Stimulated activated CD4-positive, alpha-beta T cell treated with anti-CD3 and anti-CD28 coated beads, TNF-alpha, amount 100 ng/mL, for 4 hours (primary cell): ENCODE data around the gene TRIM65.
"Not testable (repeated sequence)": the region's sequence is repeated elsewhere in the genome, so short reads cannot be mapped to it uniquely, and the experiment has no call there.

Experiments
- DNase-seq, 3 experiments: peaks; one replicate each; pipeline ENCODE4 v3.0.0-alpha.2; 2020; ENCODE audit warnings: low read depth in 3 of 3

TRIM65 gene

DNA sequence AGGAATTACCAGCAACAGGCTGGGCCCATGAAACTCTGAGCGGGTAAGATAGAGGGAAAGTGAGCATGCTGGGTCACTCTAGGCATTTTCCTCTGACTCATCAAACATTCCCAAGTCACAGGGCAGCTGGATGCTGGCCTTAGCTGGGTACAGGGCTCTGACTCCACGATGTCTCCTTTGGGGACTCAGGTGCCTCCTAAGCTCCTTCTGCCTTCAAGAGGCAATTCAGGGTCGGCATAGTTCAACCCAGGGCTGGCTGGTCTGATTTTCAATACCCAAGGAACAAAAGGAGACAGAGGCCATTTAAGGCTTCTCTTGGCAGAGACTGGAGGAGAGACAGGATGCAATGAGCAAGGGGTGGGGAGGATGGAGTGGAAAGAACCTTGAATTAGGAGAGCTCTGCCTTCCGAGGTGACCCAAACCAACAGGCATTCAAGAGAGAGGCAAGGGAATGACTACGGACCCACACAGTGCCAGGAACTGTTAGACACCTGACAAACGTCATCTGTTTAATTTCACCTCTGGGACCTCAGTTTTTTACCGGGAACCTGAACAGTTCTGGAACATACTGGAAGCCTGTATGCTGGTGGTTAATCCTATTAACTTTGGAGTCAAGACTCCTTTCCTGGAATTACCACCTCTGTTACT lies 42.5 kb downstream of the TRIM65 start:
- DNase-seq: no peak

DNA sequence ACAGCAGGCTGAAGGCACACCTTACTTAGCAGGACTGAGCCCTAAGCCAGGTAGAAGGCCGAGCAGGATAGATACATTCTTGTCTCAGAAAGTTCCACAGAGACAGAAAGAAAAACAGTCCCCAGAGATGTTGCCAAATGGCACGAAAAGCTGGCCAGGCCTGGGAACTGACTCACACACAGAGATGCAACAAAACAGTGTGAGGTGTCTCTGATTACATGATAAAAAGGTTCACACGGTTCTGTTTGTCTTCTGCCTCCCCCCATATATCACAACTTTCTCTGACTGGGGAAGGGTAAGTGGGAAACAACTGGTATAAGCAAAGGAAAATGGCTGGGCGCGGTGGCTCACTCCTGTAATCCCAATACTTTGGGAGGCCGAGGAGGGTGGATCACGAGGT lies 43.3 kb downstream of the TRIM65 start:
- DNase-seq: no peak

DNA sequence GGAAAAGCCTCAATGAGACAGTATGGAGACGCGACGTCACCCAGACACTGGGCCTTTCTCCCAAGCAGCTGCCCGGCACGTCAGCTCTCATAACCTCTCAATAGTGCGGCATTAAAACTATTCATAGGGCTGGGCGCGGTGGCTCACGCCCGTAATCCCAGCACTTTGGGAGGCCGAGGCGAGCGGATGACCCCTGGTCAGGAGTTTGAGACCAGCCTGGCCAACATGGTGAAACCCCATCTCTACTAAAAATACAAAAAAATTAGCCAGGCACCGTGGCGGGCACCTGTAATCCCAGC lies 45.1 kb downstream of the TRIM65 start:
- DNase-seq: not testable (repeated sequence)

DNA sequence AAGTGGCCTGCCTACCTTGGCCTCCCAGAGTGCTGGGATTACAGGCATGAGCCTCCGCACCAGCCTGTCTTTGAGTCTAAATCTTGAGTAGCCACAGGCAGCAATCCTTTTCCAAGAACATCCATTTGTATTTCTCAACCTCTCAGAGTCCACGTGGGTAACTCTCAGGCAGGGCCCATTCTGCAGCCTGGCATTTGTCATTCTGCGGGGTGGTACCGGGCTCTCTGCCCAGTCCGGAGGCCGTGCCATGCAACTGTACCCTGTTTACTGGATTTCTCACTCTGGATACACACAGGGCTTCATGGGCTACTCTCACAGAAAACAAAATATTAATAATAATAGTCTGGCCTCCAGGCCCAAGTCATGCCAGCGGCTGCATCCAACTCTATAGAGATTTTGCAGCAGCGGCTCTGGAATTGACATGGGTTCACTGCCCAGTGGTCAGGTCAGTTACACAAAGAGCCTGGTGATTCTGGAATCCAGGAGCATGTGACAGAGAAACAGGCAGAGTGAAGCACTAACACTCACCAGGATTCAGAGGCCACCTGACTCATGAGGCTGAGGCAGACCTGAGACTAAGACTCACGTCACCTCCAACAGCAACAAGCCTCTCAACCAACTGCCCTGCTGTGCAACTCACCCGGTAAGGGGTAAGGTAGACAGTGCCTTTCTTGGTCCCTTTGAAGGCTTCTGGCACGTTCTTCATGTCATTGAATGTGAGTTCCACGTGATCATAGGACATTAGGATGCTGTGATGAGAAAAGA lies 45.6 kb downstream of the TRIM65 start:
- no peak for DNase-seq

GRCh38 chr17:75849724-75850123 lies 47.0 kb downstream of the TRIM65 start:
- no peak for DNase-seq

- no peak for DNase-seq
Observed at GRCh38 chr17:75849279-75849646, 47.5 kb downstream of the TRIM65 start.

DNA sequence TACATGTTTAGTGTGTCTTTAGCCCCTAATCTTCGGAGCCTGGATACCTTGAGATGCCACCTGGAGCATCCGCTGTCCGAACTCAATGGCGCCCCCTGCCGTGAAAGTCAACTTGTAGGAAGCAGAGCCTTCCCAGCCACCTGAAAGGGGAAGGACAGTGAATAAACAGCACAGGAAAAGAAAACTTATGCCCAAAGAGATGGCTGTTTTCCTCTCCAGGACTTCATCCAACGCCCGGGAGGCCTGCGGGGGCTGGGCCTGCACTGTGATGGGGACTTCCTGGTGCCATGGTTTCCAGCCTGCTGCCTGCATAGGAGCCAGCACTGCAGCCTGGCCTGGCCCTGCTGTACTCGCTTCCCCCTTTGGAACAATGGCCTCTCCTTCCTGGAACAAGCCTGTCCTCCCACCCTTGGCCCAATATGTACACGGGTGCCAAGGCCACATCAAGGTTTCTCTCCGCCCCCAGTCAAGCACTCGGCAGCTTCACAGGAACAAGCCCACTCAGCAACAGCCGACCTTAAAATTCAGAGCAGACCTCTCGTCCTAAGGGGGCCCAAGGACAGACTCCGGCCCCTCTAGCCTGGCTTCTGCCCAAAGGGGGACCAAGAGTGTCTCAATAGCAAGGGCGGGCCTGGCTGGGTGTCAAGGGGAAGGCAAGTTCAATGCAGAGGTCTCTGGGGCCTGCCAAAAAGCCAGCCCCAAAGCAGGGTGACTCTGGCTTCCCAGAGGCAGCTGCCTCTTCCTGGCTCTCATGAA lies 48.0 kb downstream of the TRIM65 start:
- peak; percentile 57 to 85 (median 74) for DNase-seq

- DNase-seq: no peak
Observed at GRCh38 chr17:75847614-75848522, 48.9 kb downstream of the TRIM65 start.

DNA sequence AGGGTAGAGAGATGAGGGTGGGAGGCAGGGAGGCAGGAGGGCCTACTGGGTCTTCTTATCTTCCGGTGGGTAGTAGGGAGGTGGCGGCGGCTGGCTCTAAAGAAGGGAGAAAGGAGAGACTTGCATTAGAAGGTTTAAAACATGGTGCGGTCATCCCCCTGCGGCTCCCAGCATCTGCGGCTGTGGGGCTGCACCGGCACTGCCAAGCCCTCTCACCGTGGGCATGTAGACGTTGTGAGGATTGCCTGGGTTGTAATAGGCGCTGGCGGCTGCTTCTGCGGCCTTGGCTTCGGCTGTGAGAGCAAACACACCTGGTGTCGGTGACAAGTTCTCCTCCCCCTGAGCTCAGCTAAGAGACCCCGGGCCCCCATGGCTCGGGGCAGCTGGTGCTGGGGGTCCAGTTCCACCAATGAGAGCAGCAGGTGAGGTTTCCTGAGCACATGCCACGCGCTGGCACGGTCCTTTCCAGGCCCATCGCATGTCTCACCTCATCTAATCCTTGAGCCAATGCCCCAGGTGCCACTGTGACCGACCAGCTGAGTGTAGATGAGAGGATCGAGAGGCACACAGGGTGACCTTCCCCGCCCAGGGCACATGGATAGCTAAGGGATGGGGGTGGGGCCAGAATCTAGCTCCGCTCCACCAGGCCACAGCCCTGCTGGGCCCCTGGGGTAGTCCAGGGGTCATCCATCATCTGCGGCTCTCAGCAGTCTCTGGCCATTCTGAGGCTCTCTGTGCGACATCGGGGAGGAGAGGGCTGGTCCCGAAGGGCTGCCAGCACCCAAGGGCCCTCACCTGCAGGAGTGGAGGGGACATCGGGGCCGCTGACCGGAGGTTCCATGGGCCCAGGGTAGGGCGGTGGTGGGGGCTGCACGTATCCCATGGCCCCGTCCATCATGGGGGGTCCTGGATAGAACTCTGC lies 49.8 kb downstream of the TRIM65 start:
- no peak for DNase-seq

DNA sequence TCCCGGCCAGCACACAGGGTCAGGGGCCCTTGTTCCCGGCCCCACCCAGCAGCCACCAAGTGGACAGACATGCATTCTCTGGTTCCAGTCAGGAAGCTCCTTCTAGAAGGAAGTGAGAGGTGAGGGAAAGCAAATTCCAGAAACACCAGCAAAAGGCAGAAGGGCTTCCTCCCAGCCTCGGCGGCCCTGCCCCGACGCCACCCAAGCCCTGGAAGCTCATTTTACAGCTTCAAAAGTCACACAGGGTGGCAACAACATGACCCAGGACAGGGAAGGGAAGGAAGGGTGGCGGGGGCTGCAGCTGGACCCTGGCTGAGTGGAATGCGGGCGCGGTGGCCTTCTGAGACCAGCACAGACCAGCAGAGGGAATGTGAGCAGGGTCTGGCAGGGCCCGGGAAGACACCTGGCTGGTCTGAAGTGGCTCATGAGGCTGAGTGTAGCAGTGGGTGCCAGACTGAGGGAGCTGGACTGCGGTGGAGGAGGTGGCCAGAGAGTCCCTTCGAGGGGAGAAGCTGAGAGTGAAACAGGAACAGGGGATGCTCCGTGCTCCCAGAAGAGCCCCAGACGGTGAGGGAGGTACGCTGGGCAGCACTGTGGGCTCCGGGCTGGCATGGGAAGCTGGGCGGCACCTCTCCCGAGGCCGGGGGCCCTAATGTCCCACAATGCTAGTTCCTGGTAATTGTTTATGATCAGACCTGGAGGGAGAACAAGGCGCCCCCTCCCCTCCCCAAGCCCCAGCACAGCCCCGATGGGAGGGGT lies 50.6 kb downstream of the TRIM65 start:
- DNase-seq: no peak

DNA sequence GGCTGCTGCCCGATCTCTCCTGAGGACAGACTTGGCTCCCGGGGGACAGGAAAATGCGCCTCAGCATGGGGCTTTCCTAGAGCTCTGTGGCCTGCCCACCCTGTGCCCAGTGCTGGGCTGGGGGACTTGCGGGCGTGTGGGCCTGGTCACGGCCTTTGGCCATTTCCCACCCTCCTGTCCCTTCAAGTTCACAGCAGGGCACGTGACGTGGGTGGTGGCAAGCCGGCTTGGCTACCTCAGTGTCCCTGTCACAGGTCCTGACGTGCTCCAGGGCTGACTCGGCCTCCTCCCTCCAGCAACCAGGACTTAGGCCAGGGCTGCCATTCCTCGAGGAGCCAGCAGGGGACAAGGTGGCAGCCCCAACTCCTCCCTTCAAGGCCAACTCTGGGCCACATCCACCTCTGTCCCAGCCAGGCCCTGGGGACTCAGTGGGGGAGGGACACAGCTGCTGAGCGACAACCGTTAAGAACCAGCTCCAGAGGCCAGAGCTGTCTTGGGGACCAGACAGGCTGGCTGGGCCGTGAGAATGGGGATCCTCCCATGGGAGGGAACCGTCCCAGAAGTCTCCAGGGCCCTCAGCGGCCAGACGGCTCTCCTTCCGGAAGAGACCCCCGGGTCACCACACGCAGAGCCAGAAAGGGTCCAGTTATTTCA lies 51.6 kb downstream of the TRIM65 start:
- DNase-seq: peak in 1 of 3 experiments; percentile 21

GRCh38 chr17:75844530-75845057 lies 52.2 kb downstream of the TRIM65 start:
- DNase-seq: no peak

GRCh38 chr17:75843577-75844529 lies 52.9 kb downstream of the TRIM65 start, which contains the start of gene UNC13D:
TSS of gene UNC13D (minus strand) at chr17:75844404. CDS start at chr17:75844337, 67 bp downstream.
- peak in 1 of 3 experiments; percentile 37 for DNase-seq

- no peak for DNase-seq
Observed at GRCh38 chr17:75842963-75843576, 53.7 kb downstream of the TRIM65 start.

- DNase-seq: no peak
Observed at GRCh38 chr17:75842411-75842810, 54.3 kb downstream of the TRIM65 start.

DNA sequence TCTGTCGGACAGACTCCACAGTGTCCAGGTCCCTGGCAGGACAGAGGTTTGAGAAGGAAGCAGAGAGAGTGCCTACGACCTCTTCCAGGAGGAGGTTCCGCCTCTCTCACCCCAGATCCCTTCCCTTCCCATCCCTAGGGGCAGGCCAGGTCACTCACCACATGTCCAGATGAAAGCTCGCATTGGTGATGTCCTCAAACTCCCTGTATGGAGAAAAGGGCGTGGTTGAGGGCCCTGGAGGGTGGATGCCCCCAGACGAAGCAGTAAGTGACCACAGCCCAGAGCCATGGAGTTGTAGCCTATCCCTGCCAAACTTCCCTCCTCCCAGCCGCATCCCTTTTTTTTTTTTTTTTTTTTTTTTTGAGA lies 56.0 kb downstream of the TRIM65 start:
- DNase-seq: no peak

DNA sequence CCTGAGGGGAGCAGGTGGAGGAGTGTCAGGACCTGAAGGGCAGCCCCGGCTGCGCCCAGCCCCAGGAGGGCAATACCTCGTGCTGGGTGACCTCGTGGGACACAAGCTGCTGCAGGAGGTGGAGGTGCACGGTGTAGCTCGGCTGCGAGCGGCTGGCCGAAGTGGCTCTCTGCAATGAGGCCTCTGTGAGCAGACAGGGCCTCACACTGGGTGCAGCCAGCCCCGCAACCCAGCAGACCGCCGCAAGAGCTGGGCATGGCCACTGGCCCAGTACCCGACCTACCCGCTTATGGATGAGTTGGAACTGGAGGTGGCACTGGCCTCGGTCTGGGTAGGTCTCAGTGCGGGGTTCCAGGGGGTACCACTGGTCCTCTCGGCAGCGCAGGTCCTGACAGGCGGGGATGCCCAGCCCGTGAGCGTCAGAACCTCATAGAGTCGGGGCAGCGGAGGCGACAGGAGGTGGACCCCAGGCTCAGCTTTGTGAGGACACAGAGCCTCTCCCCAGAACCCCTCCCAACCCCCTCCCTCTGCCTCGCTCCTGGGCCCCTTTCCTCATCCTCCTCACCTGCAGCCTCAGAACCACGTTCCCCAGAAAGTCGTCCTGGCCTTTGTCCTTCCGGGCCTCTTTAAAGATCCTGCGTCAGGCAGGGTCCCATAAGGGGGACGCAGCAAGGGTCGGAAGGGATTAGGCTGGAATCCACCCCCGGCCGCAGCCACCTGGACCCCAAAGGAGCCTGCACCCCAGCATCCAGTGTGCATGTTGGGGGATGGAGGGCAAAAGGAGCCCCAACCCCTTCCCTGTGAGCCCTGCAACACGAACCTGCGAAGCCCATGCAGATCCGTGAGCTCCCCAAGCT lies 56.6 kb downstream of the TRIM65 start:
- DNase-seq: no peak
